Measurements from ENCODE around the gene EGR2. TPM values are rescaled to one million over a fixed set of nuclear protein-coding genes. Genes with fewer than 3 reads are reported as not detected.

EGR2 gene
- polyA plus RNA-seq, 1 of the 3 experiments (the other 2 are of a cell fraction): 0.25 TPM

DNA sequence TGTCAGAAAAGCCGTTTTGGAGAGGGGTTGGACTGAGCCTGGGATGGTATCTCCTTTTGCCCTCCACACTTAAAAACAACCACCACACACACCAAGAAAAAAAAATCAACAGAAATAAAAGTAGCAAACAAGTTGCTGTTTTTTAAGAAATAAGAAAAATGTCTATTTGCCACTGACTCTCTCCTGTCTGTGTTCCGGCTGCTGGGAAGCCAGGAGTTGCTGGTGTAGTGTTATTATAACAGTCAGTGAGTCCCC, 163 bp downstream of the EGR2 start:
- no peak overlapping the region for H3K9ac ChIP-seq
- 3% methylated on average over 2 of the region's 2 CpGs for WGBS (ENCODE audit: low lambda C conversion rate)
- H3K4me1 ChIP-seq (ENCODE audit: control insufficient read depth in 1 of 2, insufficient read depth in 2 of 2, low read depth in 1 of 2, low read length in 1 of 2): peaks cover 12 to 28% of the 10 kb centered on the region in 2 experiments; a peak in 3 of 4 replicates
- no peaks in the 10 kb centered on the region for H3K9me3 ChIP-seq
- H3K36me3 ChIP-seq (replicated peaks in 1 of 2; ENCODE audit: control insufficient read depth in 1 of 2, insufficient read depth in 2 of 2, low read length in 1 of 2): peaks cover 0 to 2% of the 10 kb centered on the region in 2 experiments
- peaks cover 5% of the 10 kb centered on the region for H3F3A ChIP-seq (replicated peaks; ENCODE audit: insufficient read depth)
- no peaks in the 10 kb centered on the region for H3K79me2 ChIP-seq (ENCODE audit: insufficient read depth)
- peak overlapping the region; percentile 88 for H3K4me2 ChIP-seq
- no peaks in the 10 kb centered on the region for H4K20me1 ChIP-seq (ENCODE audit: insufficient read depth)
- DNase-seq: no peak
- POLR2A ChIA-PET: interaction anchor here (1.6 kb wide), 1 partner anchor 12 kb away, joined by 8 read pairs; the partner anchor contains the start of gene ADO
- TF ChIP-seq FOXJ3 (CRISPR knock-in tag; IDR thresholded peaks at IDR 0.05): no peak
- TF ChIP-seq, protein P1, sequence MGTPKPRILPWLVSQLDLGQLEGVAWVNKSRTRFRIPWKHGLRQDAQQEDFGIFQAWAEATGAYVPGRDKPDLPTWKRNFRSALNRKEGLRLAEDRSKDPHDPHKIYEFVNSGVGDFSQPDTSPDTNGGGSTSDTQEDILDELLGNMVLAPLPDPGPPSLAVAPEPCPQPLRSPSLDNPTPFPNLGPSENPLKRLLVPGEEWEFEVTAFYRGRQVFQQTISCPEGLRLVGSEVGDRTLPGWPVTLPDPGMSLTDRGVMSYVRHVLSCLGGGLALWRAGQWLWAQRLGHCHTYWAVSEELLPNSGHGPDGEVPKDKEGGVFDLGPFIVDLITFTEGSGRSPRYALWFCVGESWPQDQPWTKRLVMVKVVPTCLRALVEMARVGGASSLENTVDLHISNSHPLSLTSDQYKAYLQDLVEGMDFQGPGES (IDR thresholded peaks at IDR 0.05; ENCODE audit: low read depth, low read length): no peak
- TF ChIP-seq TEAD4 (IDR thresholded peaks at IDR 0.05; ENCODE audit: borderline replicate concordance, insufficient read depth): no peak
- TF ChIP-seq ELF1 (IDR thresholded peaks at IDR 0.05): no peak
- no peak for TF ChIP-seq RAD21 (IDR thresholded peaks at IDR 0.05; ENCODE audit: low read length)
- peak overlapping the region; percentile 71 to 73 for H3K4me3 ChIP-seq (ENCODE audit: low read depth in 2 of 2, low read length in 1 of 2)
- CTCF ChIA-PET: interaction anchor here (1.3 to 4.2 kb wide), 4 partner anchors 205 to 269 kb away, joined by 3 to 42 read pairs (median 18); no protein-coding TSS in a partner anchor
- H2AFZ ChIP-seq (ENCODE audit: low read depth): peak overlapping the region; percentile 7; the same call in 1 of the 2 replicates
- no peaks in the 10 kb centered on the region for H3K9me2 ChIP-seq
- peaks cover 46% of the 10 kb centered on the region for H3K27me3 ChIP-seq (ENCODE audit: insufficient read depth)
- no peak overlapping the region for H3K27ac ChIP-seq (ENCODE audit: low read depth in 2 of 2, low read length in 1 of 2)

DNA sequence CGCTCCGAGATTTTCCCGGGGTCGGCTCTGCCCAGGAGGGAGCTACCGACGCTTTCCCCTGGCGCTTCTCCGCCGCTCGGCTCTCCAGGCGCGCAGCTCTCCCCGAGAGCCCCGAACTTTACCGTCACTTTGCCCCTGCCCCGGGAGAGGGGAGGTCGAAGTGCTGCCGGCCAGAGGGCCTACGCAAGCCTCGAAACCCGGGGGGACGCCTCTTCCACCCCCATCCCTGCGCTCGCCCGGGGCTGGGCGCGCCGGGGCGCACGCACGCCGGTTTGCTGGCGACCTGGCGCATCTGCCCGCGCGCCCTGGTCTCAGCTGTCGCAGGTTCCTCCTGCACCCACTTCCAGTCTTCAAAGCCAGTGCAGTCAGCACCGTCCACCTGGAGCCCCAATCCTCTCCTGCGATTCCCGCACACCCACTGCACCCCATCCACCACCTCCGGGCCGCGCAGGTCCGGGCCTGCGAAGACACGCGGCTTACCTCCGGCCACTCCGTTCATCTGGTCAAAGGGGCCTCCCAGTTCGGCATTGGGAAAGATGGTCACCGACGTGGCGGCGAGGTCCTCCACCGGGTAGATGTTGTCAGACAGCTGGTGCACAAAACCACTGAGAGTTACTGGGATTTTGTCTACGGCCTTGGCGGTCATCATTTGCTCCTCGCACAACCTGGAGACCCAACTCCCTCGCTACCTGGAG, 638 bp downstream of the EGR2 start:
- Histone ChIP-seq H3K79me2 (ENCODE audit: insufficient read depth) (no peaks in the 10 kb centered on the region), H3K9ac (no peak overlapping the region), H3K9me2 (no peaks in the 10 kb centered on the region), H3K4me3 (ENCODE audit: low read depth in 2 of 2, low read length in 1 of 2) (peak overlapping the region; percentile 71 to 73), H3K4me1 (ENCODE audit: control insufficient read depth in 1 of 2, insufficient read depth in 2 of 2, low read depth in 1 of 2, low read length in 1 of 2) (peaks cover 12 to 28% of the 10 kb centered on the region in 2 experiments; a peak in 3 of 4 replicates), H3K27ac (ENCODE audit: low read depth in 2 of 2, low read length in 1 of 2) (no peak overlapping the region), H4K20me1 (ENCODE audit: insufficient read depth) (no peaks in the 10 kb centered on the region), H3K36me3 (replicated peaks in 1 of 2; ENCODE audit: control insufficient read depth in 1 of 2, insufficient read depth in 2 of 2, low read length in 1 of 2) (peaks cover 0 to 2% of the 10 kb centered on the region in 2 experiments), H3K4me2 (peak overlapping the region; percentile 88), H3K27me3 (ENCODE audit: insufficient read depth) (peaks cover 41% of the 10 kb centered on the region), H3F3A (replicated peaks; ENCODE audit: insufficient read depth) (peaks cover 5% of the 10 kb centered on the region), H3K9me3 (no peaks in the 10 kb centered on the region), H2AFZ (ENCODE audit: low read depth) (0 out of 2 replicates have a peak overlapping the region, but pooled peaks have one; percentile 7)
- CTCF ChIA-PET: interaction anchor here (0.7 to 4.2 kb wide), 7 partner anchors 9 to 269 kb away, joined by 3 to 42 read pairs (median 4); no protein-coding TSS in a partner anchor
- TF ChIP-seq EZH2phosphoT487 (IDR thresholded peaks at IDR 0.05; ENCODE audit: borderline replicate concordance, low read depth): peak; percentile 75; the same call in 1 of the 2 replicates
- TF ChIP-seq, protein P2, sequence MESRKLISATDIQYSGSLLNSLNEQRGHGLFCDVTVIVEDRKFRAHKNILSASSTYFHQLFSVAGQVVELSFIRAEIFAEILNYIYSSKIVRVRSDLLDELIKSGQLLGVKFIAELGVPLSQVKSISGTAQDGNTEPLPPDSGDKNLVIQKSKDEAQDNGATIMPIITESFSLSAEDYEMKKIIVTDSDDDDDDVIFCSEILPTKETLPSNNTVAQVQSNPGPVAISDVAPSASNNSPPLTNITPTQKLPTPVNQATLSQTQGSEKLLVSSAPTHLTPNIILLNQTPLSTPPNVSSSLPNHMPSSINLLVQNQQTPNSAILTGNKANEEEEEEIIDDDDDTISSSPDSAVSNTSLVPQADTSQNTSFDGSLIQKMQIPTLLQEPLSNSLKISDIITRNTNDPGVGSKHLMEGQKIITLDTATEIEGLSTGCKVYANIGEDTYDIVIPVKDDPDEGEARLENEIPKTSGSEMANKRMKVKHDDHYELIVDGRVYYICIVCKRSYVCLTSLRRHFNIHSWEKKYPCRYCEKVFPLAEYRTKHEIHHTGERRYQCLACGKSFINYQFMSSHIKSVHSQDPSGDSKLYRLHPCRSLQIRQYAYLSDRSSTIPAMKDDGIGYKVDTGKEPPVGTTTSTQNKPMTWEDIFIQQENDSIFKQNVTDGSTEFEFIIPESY (IDR thresholded peaks at IDR 0.05; ENCODE audit: borderline replicate concordance, low read depth): no peak
- TF ChIP-seq, protein P3, sequence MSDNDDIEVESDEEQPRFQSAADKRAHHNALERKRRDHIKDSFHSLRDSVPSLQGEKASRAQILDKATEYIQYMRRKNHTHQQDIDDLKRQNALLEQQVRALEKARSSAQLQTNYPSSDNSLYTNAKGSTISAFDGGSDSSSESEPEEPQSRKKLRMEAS (IDR thresholded peaks at IDR 0.05; ENCODE audit: low read depth): 0 out of 2 replicates have a peak, but pooled peaks have one; percentile 16
- 5% methylated on average over 32 of the region's 60 CpGs for WGBS (ENCODE audit: low lambda C conversion rate)
- POLR2A ChIA-PET: interaction anchor here (1.6 kb wide), 1 partner anchor 11 kb away, joined by 8 read pairs; the partner anchor contains the start of gene ADO
- DNase-seq: peak; percentile 53

Data from SK-N-SH (cell line).